ENCODE results near the gene TYMS.

Gene TYMS

DNA sequence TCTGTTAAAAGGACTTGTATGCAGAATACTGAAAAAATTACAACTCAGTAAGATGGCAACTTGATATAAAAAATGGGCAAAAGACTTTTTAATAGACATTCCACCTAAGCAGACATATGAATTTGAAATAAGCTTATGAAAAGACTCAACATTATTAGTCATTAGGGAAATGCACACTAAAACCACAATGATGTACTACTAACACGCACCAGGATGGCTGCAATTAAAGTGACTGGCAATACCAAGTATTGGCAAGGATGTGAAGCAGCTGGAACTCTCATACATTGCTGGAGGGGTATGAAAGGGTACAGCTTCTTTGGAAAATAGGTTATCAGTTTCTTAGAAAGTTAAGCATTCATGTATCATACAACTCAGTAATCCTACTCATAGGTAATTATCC, 58.2 kb downstream of the TYMS start:
- DNase-seq, result no peak

DNA sequence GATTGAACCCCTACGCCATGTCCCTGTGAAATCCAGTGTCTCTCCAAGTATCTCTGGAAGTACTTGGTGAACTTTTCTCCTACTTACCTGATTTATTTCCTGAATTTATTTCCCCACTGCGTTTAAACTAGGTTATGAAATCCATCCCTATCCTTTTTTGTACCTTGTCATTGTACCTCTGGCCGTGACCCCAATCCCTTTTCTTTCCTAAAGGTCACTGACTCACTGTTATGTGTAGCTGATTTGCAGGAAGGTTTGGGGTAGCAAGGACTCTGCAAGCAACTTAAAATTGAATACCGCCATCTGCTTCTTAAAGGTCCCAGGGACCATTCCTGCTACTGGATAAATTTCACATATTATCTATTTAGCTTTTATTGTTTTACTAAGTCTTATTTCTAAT, 59.5 kb downstream of the TYMS start:
- no peak for DNase-seq

All from NCI-H748 treated with DMSO at 0.1 percent for 48 hours (cell line).